HG03060 (cell line): ENCODE data around the gene MVB12A.

Experiments
- ATAC-seq: cut with Tn5 transposase; IDR thresholded peaks from one replicate; pipeline ENCODE4 v1.9.1; 2021; ENCODE audit warnings: low read depth, moderate number of reproducible peaks; ENCODE audit not compliant: unreplicated experiment

The MVB12A gene

GRCh38 chr19:17441241-17442021, 21.6 kb downstream of the MVB12A start:
- ATAC-seq = no peak

GRCh38 chr19:17445526-17446165, 25.8 kb downstream of the MVB12A start:
- ATAC-seq = no peak

GRCh38 chr19:17447704-17448130, 27.9 kb downstream of the MVB12A start:
- ATAC-seq = no peak

- no peak for ATAC-seq
Measured at GRCh38 chr19:17448131-17448967, 28.5 kb downstream of the MVB12A start, which contains the start of gene TMEM221. TMEM221 (minus strand) TSS chr19:17448668; CDS start chr19:17448462, 206 bp downstream.

- ATAC-seq = no peak
Measured at GRCh38 chr19:17450264-17451075, 30.6 kb downstream of the MVB12A start.

DNA sequence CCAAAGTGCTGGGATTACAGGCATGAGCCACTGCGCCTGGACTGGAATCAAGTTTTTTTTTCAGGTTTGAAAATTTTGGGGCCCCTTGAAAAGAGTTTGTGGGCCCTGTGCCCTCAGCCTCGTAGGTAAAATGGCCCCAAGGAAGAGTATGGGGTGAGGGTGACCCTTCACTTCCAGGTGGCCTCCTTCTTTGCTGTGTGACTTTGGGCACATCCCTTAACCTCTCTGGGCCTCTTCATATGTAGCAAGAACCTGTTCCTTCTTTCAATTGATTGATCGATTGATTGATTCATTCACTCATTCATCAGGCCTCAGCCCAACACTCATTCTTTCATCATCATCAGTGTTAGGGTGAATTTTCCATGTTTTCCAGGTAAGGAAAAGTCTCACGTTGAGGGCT, 32.0 kb downstream of the MVB12A start:
- ATAC-seq = no peak

DNA sequence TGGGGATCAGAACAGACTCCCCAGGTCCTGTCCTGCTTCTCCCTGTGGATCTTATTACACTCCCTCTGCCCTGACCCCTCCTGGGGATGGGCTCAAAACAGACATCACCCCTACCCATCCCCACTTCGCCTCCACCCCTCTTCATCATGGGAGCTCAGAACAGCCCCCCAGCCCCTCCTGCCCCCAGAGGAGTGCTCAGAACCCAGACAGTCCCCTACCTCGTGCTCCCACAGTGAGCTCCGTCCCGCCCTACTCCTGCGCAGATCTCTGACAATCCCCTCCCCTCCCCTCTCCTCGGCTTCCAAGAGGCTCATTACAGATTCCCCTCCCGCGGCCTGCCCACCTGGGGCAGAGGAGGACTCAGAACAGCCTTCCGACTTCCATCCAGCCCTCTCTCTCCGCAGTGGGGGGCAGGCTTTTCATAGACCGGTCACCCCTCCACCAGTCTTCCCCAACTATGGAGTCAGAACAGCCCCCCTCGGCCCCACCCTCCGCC, 34.8 kb downstream of the MVB12A start:
- no peak for ATAC-seq

- ATAC-seq = no peak
Measured at GRCh38 chr19:17455308-17456123, 35.7 kb downstream of the MVB12A start.

GRCh38 chr19:17456127-17456526, 36.3 kb downstream of the MVB12A start:
- no peak for ATAC-seq

DNA sequence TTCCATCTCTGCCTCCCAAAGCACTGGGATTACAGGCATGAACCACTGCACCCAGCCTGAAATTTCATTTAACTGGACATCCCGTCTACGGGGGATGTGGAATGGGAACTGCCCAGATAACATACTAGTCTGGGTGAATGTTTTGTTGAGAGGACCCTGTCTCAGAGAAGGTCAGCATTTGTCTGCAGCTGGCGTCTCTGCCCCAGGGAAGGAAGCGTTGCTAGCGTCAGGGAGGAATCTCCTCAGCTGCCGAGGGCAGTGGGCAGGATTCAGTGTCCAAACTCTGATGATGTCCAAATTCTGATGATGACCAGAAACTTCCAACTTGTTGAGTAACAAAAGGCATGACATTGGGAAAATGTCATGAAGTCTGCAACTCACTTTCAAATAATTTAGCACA, 37.8 kb downstream of the MVB12A start:
- no peak for ATAC-seq

GRCh38 chr19:17458970-17459369, 39.1 kb downstream of the MVB12A start:
- no peak for ATAC-seq

GRCh38 chr19:17460372-17461230, 40.8 kb downstream of the MVB12A start, which contains the start of gene NXNL1:
NXNL1 (minus strand) TSS chr19:17460926; CDS start chr19:17460869, 57 bp downstream.
- no peak for ATAC-seq

DNA sequence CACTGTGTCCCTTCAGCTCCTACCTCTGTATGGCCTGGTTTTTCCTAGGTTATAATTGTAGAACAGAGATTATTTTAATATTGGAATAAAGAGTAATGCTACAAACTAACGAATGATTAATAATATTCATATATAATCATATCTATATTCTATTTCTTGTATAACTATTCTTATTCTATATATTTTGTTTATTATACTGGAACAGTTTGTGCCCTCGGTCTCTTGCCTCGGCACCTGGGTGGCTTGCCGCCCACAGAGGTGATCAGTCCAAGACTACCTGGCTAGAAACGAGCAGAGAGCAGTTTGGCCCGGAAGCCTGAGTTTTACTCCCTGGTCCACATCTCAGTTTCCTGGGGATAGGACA, 46.6 kb downstream of the MVB12A start:
- no peak for ATAC-seq

GRCh38 chr19:17467471-17468301, 47.8 kb downstream of the MVB12A start:
- ATAC-seq = no peak

DNA sequence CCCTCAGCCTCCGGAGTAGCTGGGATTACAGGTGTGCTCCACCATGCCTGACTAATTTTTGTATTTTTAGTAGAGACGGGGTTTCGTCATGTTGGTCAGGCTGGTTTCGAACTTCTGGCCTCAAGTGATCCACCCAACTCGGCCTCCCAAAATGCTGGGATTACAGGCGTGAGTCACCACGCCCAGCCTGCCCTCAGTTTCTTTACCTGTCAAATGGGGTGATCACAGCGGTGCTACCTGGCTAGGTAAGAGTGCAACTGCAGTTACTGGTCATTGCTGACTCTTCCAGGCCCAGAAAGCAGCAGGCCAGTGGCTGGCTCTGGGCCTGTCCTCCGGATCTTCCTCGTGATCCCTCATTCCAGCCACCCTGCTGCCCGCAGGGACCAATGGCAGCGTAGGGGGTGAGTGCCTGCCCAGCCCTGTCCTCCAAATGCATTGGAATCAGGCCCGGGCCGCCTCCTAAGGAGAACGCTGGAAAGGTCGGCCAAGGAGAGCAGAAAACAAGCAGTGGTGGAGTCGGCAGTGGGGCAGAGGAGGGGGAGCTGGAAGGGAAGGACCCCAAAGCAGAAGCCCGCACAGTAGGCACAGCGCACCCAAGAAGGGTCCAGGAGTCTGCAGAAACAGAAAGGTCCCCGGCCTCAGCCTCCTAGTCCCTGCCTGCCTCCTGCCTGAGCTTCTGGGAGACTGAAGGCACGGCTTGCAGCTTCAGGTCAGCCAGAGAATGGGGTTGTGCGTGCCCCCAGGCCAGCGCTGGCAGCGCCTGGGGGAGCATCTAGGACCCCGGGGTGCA, 48.6 kb downstream of the MVB12A start:
- ATAC-seq = no peak

GRCh38 chr19:17469092-17469480, 49.2 kb downstream of the MVB12A start:
- ATAC-seq = no peak
